22Rv1 (cell line): Measurements from ENCODE around the gene IGF2R.

ENCODE experiments used
- ZFX ChIP-seq: fragments of 450-650 bp; IDR thresholded peaks from 2 replicates; pipeline ENCODE4 v1.6.1; 2017; ENCODE audit warnings: antibody characterized with exemption, borderline replicate concordance
- TF ChIP-seq, protein P1 (sequence below): fragments of 450-650 bp; IDR thresholded peaks from 2 replicates; pipeline ENCODE4 v1.5.1; 2017; ENCODE audit warnings: mild to moderate bottlenecking

DNA sequence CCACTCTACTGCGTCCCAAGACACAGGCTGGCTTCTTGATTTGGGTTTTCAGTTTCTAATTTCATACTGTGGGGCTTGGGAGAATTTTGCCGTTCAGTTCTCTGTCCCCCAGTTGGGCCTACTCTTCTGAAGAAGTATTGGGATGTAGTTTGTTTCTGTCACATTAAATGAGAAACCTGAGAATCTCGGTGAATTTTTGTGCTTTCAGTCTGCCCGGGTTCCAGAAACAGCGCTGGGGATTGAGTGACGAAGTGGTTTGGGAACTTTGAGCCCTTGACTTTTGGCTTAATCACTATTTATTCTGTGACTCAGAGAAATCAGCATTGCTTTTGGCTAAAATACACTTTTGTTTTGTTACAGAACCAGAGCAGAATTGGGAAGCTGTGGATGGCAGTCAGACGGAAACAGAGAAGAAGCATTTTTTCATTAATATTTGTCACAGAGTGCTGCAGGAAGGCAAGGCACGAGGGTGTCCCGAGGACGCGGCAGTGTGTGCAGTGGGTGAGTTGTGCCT, 74.0 kb downstream of the IGF2R start:
- TF ChIP-seq, protein P1, sequence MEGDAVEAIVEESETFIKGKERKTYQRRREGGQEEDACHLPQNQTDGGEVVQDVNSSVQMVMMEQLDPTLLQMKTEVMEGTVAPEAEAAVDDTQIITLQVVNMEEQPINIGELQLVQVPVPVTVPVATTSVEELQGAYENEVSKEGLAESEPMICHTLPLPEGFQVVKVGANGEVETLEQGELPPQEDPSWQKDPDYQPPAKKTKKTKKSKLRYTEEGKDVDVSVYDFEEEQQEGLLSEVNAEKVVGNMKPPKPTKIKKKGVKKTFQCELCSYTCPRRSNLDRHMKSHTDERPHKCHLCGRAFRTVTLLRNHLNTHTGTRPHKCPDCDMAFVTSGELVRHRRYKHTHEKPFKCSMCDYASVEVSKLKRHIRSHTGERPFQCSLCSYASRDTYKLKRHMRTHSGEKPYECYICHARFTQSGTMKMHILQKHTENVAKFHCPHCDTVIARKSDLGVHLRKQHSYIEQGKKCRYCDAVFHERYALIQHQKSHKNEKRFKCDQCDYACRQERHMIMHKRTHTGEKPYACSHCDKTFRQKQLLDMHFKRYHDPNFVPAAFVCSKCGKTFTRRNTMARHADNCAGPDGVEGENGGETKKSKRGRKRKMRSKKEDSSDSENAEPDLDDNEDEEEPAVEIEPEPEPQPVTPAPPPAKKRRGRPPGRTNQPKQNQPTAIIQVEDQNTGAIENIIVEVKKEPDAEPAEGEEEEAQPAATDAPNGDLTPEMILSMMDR = no peak
- no peak for TF ChIP-seq ZFX
